Fibroblast of pulmonary artery (primary cell): ENCODE data around the gene MAP3K2.

Source experiments
- DNase-seq: peaks from one replicate; pipeline ENCODE4 v3.0.0-alpha.2; 2010; ENCODE audit warnings: low read depth
- H3K4me3 ChIP-seq: replicated peaks from 2 replicates; pipeline ENCODE4 v1.5.1; 2011; ENCODE audit warnings: low read depth, mild to moderate bottlenecking, control low read depth, low read length, moderate library complexity
- TF ChIP-seq, protein P1 (sequence below): IDR thresholded peaks from 2 replicates; pipeline ENCODE4 v1.5.1; 2011; ENCODE audit warnings: mild to moderate bottlenecking, control low read depth, low read length, inconsistent platforms; ENCODE audit errors: missing control alignments

MAP3K2 gene

DNA sequence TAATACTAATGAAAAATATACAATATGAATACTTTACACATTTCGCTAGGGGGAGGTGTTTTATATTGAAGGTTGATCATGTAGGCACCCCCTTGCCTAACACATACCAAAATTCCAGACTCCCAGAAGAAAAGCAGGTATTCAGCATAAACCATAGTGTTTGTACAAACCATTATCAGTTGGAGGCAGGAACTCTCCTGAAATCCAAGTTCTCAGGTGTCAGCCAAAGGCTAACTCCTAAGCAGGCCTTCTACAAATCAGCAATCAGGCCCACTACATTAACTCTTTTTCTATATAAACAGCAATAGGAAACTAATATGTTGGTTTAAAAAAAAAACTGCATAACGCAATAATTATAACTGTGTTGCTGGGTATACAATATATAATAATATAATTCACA is 44.5 kb downstream of the MAP3K2 start:
- TF ChIP-seq, protein P1, sequence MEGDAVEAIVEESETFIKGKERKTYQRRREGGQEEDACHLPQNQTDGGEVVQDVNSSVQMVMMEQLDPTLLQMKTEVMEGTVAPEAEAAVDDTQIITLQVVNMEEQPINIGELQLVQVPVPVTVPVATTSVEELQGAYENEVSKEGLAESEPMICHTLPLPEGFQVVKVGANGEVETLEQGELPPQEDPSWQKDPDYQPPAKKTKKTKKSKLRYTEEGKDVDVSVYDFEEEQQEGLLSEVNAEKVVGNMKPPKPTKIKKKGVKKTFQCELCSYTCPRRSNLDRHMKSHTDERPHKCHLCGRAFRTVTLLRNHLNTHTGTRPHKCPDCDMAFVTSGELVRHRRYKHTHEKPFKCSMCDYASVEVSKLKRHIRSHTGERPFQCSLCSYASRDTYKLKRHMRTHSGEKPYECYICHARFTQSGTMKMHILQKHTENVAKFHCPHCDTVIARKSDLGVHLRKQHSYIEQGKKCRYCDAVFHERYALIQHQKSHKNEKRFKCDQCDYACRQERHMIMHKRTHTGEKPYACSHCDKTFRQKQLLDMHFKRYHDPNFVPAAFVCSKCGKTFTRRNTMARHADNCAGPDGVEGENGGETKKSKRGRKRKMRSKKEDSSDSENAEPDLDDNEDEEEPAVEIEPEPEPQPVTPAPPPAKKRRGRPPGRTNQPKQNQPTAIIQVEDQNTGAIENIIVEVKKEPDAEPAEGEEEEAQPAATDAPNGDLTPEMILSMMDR: no peak
- H3K4me3 ChIP-seq: no peak overlapping the region
- no peak for DNase-seq

DNA sequence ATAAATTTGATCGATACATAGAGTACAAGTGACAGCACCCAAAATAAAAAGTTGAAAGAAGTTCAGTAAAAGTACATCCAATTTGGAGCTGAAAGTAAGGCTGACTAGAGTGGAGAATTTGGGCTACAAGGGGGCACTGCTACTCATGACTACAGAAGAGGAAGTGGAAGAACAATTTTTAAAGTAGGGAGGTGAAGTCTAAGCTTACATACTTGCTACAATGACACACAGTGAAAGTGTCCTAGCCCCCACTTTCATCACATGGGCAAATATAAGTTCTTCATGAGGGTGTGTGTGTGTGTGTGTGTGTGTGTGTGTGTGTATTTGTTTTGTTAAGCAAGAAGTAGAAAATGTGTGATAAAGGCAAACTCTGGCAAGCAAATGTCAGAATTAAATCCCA is 45.7 kb downstream of the MAP3K2 start:
- TF ChIP-seq, protein P1: no peak
- no peak overlapping the region for H3K4me3 ChIP-seq
- DNase-seq: no peak

DNA sequence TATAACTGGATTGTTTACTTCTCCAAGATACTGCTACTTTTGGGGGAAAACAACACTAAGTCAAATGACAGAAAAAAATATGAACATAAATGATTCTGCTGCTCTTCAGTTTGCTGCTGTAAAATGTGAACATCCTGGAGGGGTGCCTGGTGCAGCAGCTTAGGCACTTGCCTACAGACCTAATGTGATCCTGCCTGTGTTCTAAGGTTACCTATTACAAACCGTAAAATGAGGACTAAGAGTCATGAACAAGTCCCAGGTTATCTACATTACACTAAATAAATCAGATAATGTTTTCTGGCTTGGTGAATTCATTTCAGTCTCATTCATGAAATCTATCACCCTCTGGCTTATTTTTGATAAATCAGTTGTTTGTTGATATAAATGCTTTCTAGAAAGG is 55.4 kb downstream of the MAP3K2 start:
- TF ChIP-seq, protein P1: no peak
- no peak for DNase-seq
- H3K4me3 ChIP-seq: no peak overlapping the region

DNA sequence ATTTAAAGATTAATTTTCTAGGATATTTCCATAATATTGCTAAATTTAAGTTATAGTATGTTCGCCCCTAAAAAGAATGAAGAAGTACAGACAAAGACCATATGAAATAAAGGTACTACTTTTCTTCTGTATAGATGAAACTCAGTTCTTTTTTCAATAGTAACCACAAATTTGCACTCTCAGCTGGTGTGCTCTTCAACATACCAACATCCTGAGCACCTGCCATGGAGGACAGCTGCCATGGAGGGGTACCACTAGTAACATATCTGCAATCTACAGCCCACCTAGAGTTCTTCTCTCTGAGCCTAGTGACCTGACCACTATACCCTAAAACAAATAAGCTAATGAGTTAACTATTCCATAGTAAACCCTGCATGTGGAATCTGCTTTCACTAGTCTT is 57.0 kb downstream of the MAP3K2 start:
- TF ChIP-seq, protein P1: no peak
- DNase-seq: no peak
- no peak overlapping the region for H3K4me3 ChIP-seq

DNA sequence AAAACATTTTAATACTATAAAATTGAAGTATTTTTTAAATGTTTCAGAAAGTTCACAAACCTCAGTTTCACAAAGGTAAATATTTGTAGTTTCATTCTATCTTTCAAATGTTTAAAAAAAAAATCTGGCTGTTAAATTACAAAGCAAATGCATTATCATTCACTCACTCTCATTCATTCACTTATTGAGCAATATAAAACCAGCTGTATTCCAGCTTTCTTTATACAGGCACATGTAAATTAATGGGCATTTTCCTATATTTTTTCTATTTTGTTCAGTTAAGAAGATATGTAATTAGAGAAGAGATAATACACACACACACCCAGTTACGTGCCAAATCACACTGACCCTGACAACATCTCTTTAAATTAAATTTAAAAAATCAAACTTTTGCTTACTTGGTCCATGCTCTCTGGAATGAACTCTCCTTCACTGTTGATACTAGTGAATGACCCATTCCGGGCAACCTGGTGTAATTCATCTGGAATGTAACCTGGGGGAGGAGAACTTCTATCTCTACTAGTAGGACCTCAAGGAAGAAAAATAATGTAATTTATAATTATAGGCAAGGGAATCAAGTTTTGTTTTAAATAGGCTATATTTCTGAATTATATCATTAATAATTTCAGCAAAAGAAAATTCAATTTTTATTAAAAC is 61.4 kb downstream of the MAP3K2 start:
- TF ChIP-seq, protein P1: no peak
- H3K4me3 ChIP-seq: no peak overlapping the region
- no peak for DNase-seq

DNA sequence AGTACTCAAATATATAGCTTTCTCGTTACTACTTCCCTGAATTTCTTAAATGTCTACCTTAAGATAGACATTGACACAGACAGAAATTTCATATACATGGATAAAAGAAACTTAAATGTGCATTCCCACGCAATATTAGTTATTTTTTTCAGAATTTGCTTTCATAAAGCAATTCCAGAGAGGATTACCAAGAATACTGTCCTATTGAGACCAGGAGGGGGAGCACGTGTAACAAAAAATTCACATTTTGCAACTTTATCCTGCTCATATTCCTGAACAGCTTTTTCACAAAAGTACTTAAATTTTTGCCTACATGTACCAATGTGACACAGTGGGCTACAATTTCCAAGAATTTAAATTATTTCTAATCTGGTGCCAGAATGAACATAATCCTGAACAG is 63.1 kb downstream of the MAP3K2 start:
- peak; percentile 80 for DNase-seq

More for the DNA sequence above, 63.1 kb downstream of the MAP3K2 start:
- no peak overlapping the region for H3K4me3 ChIP-seq
- TF ChIP-seq, protein P1: peak; percentile 71
